ENCODE results near the gene OXNAD1. TPM values are rescaled to one million over a fixed set of nuclear protein-coding genes. Genes with fewer than 3 reads are reported as not detected.

Gene OXNAD1
- total RNA-seq, 1 experiment from 2014 or later, result 5.0 TPM

GRCh38 chr3:16262174-16262573, 2.8 kb upstream of the OXNAD1 start:
- DNase-seq (ENCODE audit: low read depth), result no peak
- in situ Hi-C loops (cut with HindIII; ENCODE audit: low pct_unique_long_range_greater_than_20kb, low sequenced_read_pairs), result no loop called here

GRCh38 chr3:16264174-16264707, 771 bp upstream of the OXNAD1 start:
- in situ Hi-C loops (cut with HindIII; ENCODE audit: low pct_unique_long_range_greater_than_20kb, low sequenced_read_pairs), result no loop called here
- no peak for DNase-seq (ENCODE audit: low read depth)

DNA sequence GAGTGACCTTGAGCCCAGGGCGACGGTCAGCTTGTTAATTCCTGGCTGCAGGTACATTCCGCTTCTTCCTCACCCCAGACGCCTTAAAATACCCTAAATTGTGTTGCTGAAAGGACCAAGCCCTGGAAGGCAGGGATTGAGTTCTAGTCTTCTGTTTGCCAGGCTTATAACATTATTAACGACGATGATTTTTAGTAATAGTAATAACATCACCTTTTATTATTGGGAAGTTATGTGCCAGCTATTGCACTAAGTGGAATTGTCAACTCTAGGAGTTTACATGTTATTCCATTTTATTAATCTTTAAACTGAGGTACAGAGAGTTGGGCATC, 409 bp downstream of the OXNAD1 start:
- DNase-seq (ENCODE audit: low read depth), result no peak
- in situ Hi-C loops (cut with HindIII; ENCODE audit: low pct_unique_long_range_greater_than_20kb, low sequenced_read_pairs), result no loop called here

- in situ Hi-C loops (cut with HindIII; ENCODE audit: low pct_unique_long_range_greater_than_20kb, low sequenced_read_pairs), result no loop called here
Observed at GRCh38 chr3:16266714-16267113, 1.7 kb downstream of the OXNAD1 start.

GRCh38 chr3:16270855-16271254, 5.8 kb downstream of the OXNAD1 start:
- DNase-seq (ENCODE audit: low read depth), result no peak
- in situ Hi-C loops (cut with HindIII; ENCODE audit: low pct_unique_long_range_greater_than_20kb, low sequenced_read_pairs), result no loop called here

More at GRCh38 chr3:16266714-16267113, 1.7 kb downstream of the OXNAD1 start:
- DNase-seq (ENCODE audit: low read depth), result no peak

- no peak for DNase-seq (ENCODE audit: low read depth)
- in situ Hi-C loops (cut with HindIII; ENCODE audit: low pct_unique_long_range_greater_than_20kb, low sequenced_read_pairs), result no loop called here
Observed at GRCh38 chr3:16272588-16272987, 7.6 kb downstream of the OXNAD1 start.

DNA sequence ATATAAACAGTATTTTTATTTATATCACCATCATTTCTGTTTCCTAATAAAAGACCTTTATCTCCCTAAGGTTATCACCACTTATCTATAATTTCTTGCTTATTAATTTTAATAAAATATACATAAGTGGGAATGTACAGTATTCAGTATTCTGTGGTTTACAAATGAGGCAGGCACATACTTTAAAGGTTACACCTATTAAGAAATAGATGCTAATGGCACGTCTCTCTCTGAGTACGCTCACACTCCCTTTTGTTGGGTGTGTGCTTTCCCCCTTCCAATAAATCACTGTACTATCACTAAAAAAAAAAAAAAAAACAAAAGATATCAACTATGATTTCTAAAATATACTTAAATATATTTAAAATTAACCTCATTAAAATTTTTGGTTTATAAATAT, 8.9 kb downstream of the OXNAD1 start:
- no peak for DNase-seq (ENCODE audit: low read depth)
- in situ Hi-C loops (cut with HindIII; ENCODE audit: low pct_unique_long_range_greater_than_20kb, low sequenced_read_pairs), result no loop called here

DNA sequence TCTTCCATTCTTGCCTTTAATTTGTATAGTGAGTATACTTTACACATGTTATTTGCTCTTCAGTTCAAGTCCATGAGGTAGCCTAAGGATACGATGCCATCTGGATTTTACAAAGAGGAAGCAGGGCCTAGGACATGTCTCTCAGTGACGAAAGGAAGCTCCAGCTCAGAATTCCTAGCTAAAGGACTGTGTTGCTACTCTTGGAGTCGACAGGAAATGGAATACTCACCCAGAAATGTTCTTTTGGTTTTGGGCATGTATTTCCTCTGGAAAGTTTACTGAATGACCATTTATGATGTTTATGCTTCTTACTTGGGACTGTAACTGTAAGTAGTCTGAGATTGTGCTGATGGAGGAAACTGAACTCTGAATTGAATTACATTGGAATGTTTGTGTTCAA, 12.5 kb downstream of the OXNAD1 start:
- in situ Hi-C loops (cut with HindIII; ENCODE audit: low pct_unique_long_range_greater_than_20kb, low sequenced_read_pairs), result no loop called here
- DNase-seq (ENCODE audit: low read depth), result no peak

GRCh38 chr3:16279010-16279801, 14.2 kb downstream of the OXNAD1 start:
- in situ Hi-C loops (cut with HindIII; ENCODE audit: low pct_unique_long_range_greater_than_20kb, low sequenced_read_pairs), result no loop called here
- DNase-seq (ENCODE audit: low read depth), result no peak

GRCh38 chr3:16280671-16281070, 15.7 kb downstream of the OXNAD1 start:
- in situ Hi-C loops (cut with HindIII; ENCODE audit: low pct_unique_long_range_greater_than_20kb, low sequenced_read_pairs), result no loop called here
- DNase-seq (ENCODE audit: low read depth), result no peak

GRCh38 chr3:16284633-16285032, 19.6 kb downstream of the OXNAD1 start:
- in situ Hi-C loops (cut with HindIII; ENCODE audit: low pct_unique_long_range_greater_than_20kb, low sequenced_read_pairs), result no loop called here
- DNase-seq (ENCODE audit: low read depth), result no peak

DNA sequence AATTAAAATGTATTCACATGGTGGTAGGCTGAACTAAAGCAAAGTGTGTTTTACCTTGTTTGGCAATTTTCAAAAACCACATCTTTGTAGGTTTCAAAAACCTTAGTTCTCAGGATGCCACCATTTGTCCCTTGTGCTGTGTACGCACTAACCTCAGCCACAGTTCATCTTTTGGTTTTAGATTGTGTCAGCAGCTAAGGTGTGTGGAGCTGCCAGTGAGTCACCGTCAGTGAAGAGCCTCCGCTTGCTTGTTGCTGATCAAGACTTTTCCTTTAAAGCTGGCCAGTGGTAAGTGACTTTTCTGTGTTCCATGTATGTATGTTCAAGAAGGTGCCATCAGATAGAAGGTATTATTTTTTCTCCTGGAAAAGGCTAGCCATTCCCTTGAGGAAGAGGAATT, 21.1 kb downstream of the OXNAD1 start:
- DNase-seq (ENCODE audit: low read depth), result no peak
- in situ Hi-C loops (cut with HindIII; ENCODE audit: low pct_unique_long_range_greater_than_20kb, low sequenced_read_pairs), result no loop called here

DNA sequence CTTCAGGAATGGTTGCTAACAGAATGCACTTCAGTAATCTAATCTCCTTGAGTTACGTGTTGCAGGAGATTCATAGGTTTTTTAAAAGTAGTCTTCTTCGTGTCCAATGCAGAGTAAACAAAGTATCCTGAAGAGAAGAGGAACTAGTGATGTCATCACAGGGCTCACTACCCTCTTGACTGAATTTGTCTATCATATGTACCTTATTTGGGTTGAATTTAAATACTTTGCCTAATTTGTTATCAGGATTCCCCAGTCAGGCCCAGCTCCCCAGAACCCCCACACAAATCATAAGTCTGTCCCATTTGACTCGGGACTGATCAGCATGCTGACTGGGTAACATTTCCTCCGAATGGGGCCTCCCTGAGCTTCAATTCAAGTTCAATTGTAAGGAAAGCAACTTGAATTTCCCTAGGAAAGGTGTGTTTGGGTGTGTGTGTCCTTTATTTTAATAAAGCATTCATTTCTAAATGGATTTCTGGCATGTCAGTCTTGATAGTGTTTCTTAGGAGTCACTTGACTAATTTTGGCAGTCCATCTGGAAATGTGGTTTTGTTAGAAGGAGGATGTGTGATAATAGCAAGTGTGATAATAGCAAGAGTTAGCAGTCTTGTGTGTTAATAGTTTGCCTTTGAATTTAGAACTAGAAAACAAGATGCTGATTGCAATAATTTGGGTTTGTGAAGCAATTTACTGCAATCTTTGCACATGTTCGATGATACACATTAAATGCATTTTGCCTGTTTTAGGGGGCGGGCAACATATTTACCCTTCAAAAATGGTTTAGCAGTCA, 21.9 kb downstream of the OXNAD1 start:
- in situ Hi-C loops (cut with HindIII; ENCODE audit: low pct_unique_long_range_greater_than_20kb, low sequenced_read_pairs), result no loop called here
- DNase-seq (ENCODE audit: low read depth), result no peak

GRCh38 chr3:16288664-16289063, 23.7 kb downstream of the OXNAD1 start:
- in situ Hi-C loops (cut with HindIII; ENCODE audit: low pct_unique_long_range_greater_than_20kb, low sequenced_read_pairs), result no loop called here
- no peak for DNase-seq (ENCODE audit: low read depth)

GRCh38 chr3:16289144-16289889, 24.3 kb downstream of the OXNAD1 start:
- in situ Hi-C loops (cut with HindIII; ENCODE audit: low pct_unique_long_range_greater_than_20kb, low sequenced_read_pairs), result no loop called here
- DNase-seq (ENCODE audit: low read depth), result no peak

DNA sequence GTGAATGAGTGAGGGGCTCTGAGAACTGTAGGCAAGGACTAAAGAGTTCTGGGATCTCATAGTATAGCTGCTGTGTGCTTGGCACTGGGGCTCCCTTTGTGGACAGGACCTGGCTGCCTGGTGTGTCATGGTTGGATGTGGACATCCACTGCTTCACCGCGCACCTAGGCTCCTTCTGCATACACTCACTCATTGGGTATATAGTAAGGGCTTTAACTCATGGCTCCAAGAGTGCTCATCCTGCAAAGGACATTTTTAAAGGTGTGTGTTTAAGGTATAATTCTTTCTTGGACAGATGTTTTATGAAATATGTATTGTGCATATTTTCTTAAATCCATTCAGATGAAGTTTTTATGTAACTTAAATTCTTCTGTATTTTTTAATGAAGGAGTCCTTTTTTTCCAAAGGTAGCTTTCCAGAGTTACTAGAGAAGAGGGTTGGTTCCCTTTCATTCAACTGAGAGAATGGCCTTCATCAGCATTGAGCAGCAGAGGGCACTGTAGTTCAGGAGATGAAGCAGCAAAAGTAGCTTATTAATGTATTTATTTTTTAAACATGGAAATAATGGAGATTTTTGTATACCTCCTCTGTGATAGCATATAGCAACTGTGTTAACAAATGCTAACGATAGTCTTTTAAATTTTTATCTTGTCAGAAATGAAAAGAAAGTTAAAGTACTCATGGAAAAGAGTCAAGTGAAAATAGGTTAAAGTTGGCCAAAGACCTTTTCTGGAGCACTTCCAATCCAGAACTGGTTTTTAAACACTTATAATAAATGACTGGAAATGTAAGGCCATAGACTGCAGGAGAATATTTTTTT, 25.2 kb downstream of the OXNAD1 start:
- in situ Hi-C loops (cut with HindIII; ENCODE audit: low pct_unique_long_range_greater_than_20kb, low sequenced_read_pairs), result no loop called here
- DNase-seq (ENCODE audit: low read depth), result no peak

GRCh38 chr3:16290827-16291196, 25.8 kb downstream of the OXNAD1 start:
- in situ Hi-C loops (cut with HindIII; ENCODE audit: low pct_unique_long_range_greater_than_20kb, low sequenced_read_pairs), result no loop called here
- no peak for DNase-seq (ENCODE audit: low read depth)

DNA sequence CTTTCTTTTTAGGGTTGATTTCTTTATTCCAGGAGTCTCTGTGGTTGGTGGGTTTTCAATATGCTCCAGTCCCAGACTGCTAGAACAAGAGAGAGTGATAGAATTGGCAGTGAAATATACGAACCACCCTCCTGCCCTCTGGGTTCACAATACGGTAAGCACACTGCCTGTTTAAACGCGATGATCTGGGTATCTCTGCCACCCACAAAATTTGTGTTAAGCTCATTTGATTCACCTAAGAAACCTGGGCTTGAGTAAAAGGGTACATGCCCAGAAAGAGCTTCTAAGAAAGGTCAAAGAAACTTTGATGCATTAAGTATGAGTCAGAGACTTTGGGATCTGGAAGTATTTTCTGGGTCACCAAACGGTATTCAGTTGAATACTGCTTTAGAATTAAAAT, 29.8 kb downstream of the OXNAD1 start:
- DNase-seq (ENCODE audit: low read depth), result no peak
- in situ Hi-C loops (cut with HindIII; ENCODE audit: low pct_unique_long_range_greater_than_20kb, low sequenced_read_pairs), result no loop called here

Measured in Caki2 (cell line).